Left ventricle myocardium inferior (tissue), 1 donor: ENCODE data around the gene INTS2. TPM values are rescaled to one million over a fixed set of nuclear protein-coding genes. Genes with fewer than 3 reads are reported as not detected.

ENCODE experiments used
- DNase-seq: peaks from one replicate; pipeline ENCODE4 v3.0.0-alpha.2; 2020
- H3K27ac ChIP-seq: fragments of 200-600 bp; replicated peaks from 2 replicates; pipeline ENCODE4 v1.8.0; 2021
- H3K27me3 ChIP-seq: fragments of 200-600 bp; 2 replicates; pipeline ENCODE4 v1.8.0; 2021; ENCODE audit warnings: low read depth
- H3K36me3 ChIP-seq: fragments of 200-600 bp; 2 replicates; pipeline ENCODE4 v1.8.0; 2021
- H3K4me1 ChIP-seq: fragments of 200-600 bp; 2 replicates; pipeline ENCODE4 v1.8.0; 2021
- H3K4me3 ChIP-seq: fragments of 200-600 bp; 2 replicates; pipeline ENCODE4 v1.8.0; 2021; ENCODE audit warnings: mild to moderate bottlenecking, moderate library complexity
- H3K9me3 ChIP-seq: fragments of 200-600 bp; replicated peaks from 2 replicates; pipeline ENCODE4 v1.8.0; 2021
- intact Hi-C: fragments of 100-400 bp; cut with micrococcal nuclease; formaldehyde crosslinking; loops from one replicate; pipeline ENCODE4 v1.11.0; 2022
- total RNA-seq: library from RNA; stranded (reverse); fragmentation: NEBNext Ultra II Directional; extraction: Animal tissue kit (Norgen Biotek cat#: 25700); gene quantifications from one replicate; pipeline ENCODE4 v1.2.1, GENCODE V29; 2021
- TF ChIP-seq, protein P1 (sequence below): fragments of 200-600 bp; IDR thresholded peaks from 2 replicates; pipeline ENCODE4 v1.8.0; 2021; ENCODE audit warnings: antibody characterized with exemption, mild to moderate bottlenecking, borderline replicate concordance
- donor health status: DM: no; HTN: yes; CAD: no; lungs with severe emphysema.

The INTS2 gene
- total RNA-seq, 1 donor from 2014 or later: 10.9 TPM

GRCh38 chr17:61817452-61817851 lies 110.3 kb downstream of the INTS2 start:
- Histone ChIP-seq H3K27ac (no peak overlapping the region), H3K4me3 (no peak overlapping the region), H3K4me1 (no peaks in the 10 kb centered on the region), H3K36me3 (no peaks in the 10 kb centered on the region), H3K9me3 (no peaks in the 10 kb centered on the region), H3K27me3 (no peaks in the 10 kb centered on the region)
- DNase-seq: no peak
- intact Hi-C loops: no loop called here
- TF ChIP-seq, protein P1, sequence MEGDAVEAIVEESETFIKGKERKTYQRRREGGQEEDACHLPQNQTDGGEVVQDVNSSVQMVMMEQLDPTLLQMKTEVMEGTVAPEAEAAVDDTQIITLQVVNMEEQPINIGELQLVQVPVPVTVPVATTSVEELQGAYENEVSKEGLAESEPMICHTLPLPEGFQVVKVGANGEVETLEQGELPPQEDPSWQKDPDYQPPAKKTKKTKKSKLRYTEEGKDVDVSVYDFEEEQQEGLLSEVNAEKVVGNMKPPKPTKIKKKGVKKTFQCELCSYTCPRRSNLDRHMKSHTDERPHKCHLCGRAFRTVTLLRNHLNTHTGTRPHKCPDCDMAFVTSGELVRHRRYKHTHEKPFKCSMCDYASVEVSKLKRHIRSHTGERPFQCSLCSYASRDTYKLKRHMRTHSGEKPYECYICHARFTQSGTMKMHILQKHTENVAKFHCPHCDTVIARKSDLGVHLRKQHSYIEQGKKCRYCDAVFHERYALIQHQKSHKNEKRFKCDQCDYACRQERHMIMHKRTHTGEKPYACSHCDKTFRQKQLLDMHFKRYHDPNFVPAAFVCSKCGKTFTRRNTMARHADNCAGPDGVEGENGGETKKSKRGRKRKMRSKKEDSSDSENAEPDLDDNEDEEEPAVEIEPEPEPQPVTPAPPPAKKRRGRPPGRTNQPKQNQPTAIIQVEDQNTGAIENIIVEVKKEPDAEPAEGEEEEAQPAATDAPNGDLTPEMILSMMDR: no peak

- H3K9me3 ChIP-seq: no peaks in the 10 kb centered on the region
- intact Hi-C loops: no loop called here
- H3K4me1 ChIP-seq: no peaks in the 10 kb centered on the region
- H3K36me3 ChIP-seq: no peaks in the 10 kb centered on the region
- no peaks in the 10 kb centered on the region for H3K27me3 ChIP-seq
- no peak overlapping the region for H3K27ac ChIP-seq
- no peak overlapping the region for H3K4me3 ChIP-seq
- TF ChIP-seq, protein P1: no peak
- DNase-seq: no peak
These were observed 111.2 kb downstream of the INTS2 start for GRCh38 chr17:61816538-61816937.

- H3K36me3 ChIP-seq: no peaks in the 10 kb centered on the region
- H3K27ac ChIP-seq: no peak overlapping the region
- no peaks in the 10 kb centered on the region for H3K4me1 ChIP-seq
- intact Hi-C loops: no loop called here
- TF ChIP-seq, protein P1: no peak
- no peaks in the 10 kb centered on the region for H3K9me3 ChIP-seq
- no peaks in the 10 kb centered on the region for H3K27me3 ChIP-seq
- no peak for DNase-seq
- H3K4me3 ChIP-seq: no peak overlapping the region
These were observed 111.8 kb downstream of the INTS2 start for GRCh38 chr17:61815863-61816503.

Other genes with a start within 250 kb of the INTS2 start
- gene BRIP1, start 64.5 kb downstream of the INTS2 start, total RNA-seq: 0.22 TPM
- gene MED13, start 137.3 kb upstream of the INTS2 start, total RNA-seq: 29.0 TPM